CD4-positive, alpha-beta T cell treated with Interleukin-17A for 1 hour (primary cell): ENCODE measurements around the gene DCN.
"Not testable (repeated sequence)": the region's sequence is repeated elsewhere in the genome, so short reads cannot be mapped to it uniquely, and the experiment has no call there.

Experiments used
- DNase-seq: peaks from one replicate; pipeline ENCODE4 v3.0.0-alpha.2; 2020

The DCN gene, protein sequence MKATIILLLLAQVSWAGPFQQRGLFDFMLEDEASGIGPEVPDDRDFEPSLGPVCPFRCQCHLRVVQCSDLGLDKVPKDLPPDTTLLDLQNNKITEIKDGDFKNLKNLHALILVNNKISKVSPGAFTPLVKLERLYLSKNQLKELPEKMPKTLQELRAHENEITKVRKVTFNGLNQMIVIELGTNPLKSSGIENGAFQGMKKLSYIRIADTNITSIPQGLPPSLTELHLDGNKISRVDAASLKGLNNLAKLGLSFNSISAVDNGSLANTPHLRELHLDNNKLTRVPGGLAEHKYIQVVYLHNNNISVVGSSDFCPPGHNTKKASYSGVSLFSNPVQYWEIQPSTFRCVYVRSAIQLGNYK

DNA sequence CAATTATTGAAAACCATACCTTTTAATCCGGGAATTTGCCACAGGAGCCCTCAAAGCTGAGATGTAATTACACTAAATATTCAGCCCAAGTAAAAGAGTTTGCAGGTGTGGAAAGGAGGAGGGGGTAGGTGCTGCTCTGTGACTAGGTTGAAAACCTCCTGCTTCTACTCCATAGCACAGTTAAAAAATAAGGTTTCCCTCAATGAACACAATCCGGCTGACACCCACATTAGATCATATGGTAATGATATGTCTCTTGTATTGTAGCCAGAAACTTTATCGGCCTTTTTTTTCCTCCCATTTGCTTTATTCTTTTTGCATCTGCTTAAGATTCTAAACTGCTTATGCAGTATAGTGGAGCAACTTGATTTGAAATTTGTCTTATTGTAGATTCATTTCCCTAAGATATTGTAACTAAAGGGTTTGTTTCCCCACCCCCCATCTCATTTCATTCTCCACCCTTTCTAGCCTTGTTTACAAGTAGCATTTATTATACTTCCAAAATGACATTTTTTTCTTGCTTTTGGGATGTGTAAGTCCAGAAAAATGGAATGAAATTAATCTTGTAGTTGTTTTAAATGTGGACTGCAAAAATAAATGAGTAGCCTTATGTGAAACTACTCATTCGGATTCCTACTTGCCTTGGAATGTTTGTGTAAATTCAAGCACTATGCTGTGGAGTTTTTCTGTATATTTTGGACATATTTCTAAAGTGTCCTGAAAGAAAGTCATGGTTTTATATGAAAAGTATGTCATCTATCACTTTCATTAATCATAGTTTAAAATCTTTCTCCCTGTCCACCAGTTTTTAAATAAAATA, at the start of gene DCN:
TSS of gene DCN (minus strand) at position 182 of the 820 bp plus-strand sequence. CDS start 4,265 bp downstream, outside the sequence.
- DNase-seq: no peak

DNA sequence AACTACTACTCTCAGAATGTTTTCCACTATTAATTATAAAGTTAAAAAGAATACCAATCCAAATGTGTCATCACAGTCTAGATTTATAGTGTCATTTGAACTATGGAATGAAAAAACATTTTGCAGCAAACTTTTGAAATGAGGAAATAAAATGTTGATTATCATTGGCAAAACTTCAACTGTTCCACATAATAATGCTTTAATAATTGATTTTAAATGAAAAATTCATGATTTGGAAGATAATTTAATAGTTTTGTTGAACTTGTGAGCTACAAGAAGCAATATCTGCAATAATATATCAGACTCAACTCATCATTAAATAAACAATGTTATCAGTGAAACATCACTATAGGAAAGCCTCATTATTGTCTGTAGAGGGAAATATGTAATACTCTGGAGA, 48.2 kb upstream of the DCN start:
- no peak for DNase-seq

DNA sequence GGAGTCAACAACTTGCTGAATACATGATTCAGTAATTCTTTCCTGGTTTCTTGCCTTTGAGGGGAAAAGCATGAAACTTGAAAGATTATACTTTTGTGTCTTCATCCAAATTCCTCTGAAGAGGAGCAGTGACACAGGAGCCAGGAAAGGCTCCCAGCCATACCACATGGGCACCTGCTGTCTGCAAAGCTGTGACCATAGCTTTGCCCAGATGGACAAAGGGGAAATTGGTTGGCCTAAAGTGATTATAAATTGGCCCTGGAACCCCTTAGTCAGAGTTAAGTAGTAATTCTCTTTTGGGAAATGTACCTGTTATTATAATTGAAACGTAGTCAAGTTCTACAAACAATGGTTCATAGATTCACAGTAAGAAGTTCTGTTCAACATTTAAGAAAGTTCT, 44.3 kb upstream of the DCN start:
- no peak for DNase-seq

DNA sequence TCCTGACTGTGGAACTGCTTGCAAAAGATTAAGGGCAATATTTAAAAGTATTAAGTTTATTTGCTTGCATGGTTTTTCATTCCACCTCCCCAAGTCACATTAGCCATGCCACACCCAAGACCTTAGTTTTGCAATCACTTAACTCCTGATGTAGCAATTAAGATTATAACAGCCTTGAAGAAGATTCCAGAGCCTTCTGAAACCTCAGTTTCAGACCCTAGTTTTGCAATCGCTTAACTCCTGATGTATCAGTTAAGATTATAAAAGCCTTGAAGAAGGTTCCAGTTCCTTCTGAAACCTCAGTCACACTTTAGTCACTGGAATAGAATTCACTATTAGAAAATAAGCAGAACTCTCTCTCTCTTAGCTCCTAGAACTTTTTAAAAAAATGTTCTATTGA, 42.7 kb upstream of the DCN start:
- DNase-seq: no peak

DNA sequence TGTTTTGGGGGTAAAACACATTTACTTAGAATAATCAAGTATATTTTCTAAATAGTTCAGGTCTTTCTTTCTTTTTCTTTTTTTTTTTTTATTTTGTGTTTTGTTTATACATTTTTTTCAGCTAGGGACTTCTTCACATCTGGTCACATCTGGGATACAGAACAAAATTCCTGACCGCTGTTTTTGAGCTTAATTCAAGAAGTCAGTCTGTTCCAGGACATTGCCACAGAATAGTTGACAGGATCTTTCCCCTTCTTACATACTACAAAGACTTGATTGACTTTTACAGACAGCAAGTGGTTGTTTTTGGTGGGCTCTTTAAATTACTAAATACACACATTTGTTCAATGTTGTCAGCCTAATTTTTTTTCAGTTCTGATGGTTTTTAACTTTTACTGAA, 41.8 kb upstream of the DCN start:
- DNase-seq: no peak

DNA sequence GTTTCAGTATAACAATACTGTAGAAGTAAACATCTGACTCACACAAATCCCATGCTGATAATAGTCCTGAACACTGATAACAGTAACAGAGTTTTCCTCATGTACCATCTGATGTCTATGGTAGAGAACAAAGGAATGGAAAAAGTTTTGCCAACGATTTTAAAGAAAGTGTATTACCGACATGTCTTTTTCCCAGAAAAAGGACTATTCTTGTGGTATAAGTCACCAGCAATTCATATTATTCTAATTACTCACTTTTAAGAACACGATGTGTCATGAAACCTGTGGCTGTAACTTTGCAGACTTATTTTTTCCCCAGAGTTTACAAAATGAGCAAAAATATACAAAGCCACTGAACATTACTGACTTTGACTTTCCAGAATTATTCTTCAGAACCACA, 40.1 kb upstream of the DCN start:
- DNase-seq: no peak

DNA sequence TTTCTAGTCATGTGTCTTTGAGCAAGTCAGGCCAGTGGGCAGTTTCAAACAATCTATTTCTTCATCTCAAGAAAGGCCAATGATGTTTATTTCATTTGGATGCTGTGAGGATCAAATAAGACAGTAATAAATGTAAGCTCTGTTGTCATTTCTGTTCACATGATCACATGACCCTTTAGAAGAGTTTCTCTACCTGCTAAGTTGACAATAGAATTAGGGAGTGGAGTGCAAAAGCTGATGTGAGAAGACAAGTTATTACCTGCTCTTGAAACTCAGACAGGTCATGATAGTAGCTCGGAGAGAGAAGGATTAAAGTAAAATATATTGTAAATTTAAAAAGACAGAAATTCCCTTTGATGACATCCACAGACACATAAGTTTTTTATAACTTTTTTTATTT, 37.3 kb upstream of the DCN start:
- DNase-seq: no peak

DNA sequence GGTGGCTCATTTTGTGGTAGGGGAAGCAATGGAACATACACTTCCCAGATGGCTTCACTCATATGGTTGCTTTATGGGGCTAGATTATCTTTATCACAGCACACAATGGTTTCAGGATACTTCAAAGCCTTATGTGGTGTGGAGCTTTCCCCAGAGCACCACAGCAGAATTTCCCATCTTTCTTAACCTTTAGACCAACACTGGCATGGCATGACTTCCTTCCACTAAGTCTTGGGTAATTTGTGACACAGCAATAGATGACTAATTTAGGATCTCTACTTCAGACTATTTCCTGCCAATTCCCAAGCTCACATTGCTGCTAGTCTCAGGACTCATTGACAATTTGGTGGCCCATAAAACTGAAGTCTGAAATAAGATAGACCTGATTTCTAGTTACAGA, 36.9 kb upstream of the DCN start:
- DNase-seq: no peak

DNA sequence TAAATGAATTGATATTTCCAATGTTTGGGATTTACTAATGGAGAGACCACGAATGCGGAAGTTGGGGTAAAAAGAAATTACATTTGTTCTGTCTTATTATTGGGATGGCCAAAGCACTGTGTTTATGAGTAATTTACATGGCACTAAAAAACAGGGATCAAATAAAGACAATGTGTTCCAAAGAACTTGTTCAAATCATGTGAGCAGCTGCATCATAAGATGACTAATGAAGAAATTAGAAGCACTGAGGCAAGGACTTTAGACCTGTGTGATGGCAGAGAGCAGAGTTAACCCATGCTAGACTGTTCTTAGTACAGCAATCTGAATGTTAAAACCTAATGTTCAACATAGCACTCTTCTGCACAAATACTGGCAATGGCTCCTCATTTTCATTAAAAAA, 34.3 kb upstream of the DCN start:
- DNase-seq: no peak

DNA sequence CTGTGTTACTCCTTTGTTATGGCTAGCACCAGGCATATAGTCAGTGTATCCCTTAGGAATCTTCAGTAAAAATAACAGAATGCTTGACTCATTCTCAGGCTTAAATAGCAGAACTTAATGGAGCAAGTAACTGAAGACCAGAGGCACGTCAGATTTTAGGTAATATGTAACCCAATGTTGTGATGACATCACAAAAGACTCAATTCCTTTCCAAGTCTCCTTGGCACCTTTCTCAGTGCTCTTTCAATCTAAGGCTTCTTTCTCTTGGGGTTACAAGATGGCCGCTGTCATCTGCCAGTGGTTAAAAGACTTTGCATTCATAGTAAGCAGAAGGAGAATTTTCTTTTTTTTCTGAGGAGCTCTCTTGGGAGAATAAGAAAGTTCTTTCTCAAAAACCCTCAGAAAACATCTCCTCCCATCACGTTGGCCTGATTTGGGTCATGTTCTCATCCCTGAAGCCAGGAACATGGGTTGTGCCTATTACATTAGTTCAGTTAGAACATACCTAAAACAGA, 33.4 kb upstream of the DCN start:
- no peak for DNase-seq

DNA sequence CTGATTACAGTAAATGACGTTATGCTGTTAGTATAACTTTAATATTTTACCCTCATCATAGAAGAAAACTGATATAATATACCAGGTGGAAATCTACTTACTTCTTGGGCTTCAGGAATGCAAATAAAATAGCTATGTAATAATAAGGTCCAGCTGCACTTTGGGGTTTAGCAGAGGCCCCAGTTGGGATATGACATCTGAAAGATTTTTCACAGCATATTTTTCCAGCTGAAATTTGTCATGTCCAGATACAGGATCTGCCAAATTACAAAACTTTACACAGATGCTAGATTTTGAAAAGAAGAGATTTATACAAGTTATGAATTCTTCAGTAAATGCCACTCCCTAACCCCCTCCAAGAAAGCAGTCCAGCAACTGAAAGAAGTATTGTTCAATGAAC, 29.2 kb upstream of the DCN start:
- no peak for DNase-seq

DNA sequence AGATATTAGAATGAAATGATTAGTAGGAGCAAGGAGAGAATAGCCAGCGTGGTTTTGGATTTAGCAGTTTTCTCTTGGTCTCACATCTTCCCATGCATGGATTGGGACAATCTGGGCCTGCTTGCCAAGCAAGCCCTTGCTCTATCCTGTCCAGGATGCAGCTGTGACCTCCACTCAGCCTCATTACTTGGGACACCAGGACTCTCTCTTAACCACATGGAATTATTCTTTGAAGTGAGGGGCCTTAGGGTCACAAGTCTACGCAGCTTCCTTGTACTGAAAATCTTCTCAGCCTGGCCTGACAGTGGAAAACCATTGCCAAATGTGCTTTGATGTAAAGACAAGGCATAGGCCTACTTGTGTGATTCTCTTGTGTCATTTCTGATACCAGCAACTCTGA, 28.0 kb upstream of the DCN start:
- no peak for DNase-seq

DNA sequence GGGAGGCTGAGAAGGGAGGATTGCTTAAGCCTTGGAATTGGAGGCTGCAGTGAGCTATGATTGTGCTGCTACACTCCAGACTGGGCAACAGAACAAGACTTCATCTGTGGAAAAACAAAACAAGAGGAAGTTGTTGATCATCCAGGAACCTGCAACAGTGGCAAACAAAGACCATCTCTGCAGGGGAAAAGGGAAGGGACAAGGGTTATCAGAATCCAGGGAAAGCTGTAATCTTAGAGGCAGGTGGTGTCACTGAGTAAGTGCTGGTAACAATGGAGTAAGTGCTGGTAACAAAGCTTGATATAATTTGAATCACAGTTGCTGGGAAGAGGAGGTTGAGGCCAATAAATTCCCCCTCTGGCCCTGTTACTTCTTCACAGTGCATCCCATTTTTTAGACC, 27.5 kb upstream of the DCN start:
- DNase-seq: no peak

DNA sequence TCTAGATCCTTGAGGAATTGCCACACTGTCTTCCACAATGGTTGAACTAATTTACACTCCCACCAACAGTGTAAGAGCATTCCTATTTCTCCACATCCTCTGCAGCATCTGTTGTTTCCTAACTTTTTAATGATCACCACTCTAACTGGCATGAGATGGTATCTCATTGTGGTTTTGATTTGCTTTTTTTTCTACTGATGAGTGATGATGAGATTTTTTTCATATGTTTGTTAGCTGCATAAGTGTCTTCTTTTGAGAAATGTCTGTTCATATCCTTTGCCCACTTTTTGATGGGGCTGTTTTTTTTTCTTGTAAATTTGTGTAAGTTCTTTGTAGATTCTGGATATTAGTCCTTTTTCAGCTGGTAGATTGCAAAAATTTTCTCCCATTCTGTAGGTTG, 24.7 kb upstream of the DCN start:
- not testable (repeated sequence) for DNase-seq

DNA sequence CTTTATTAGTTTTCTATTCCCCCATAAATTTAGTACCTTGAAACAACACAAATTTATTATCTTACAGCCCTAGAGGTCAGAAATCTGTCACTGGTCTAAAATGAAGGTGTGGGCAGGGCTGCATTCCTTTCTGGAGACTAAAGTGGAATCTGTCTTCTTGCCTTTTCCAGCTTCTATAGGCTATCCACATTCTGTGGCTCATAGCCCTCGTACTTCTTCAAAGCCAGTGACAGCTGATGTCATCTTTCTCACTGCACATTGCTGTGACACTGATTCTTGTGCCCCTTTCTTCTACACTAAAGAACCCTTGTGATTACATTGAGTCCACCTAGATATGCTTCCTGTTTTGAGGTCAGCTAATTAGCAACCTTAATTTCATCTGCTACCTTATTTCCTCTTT, 23.2 kb upstream of the DCN start:
- no peak for DNase-seq

DNA sequence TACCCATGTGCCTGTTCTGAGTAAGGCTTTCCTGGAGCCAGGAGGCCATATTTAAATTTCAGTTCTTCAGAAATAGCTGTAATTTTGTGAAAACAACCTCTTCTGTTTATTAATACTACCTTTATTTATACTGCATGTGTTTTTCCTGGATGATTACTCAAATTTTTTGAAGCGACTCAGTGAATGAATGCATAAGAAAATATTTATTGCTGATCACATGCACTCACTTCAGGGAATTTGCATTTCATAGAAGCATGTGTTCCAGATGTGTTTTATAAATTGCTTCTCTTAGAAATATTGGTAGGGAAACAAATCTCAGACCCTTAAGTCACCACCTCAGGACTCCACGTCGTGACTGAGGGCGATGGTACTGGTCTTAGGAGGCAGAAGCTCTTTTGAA, 21.8 kb upstream of the DCN start:
- no peak for DNase-seq

DNA sequence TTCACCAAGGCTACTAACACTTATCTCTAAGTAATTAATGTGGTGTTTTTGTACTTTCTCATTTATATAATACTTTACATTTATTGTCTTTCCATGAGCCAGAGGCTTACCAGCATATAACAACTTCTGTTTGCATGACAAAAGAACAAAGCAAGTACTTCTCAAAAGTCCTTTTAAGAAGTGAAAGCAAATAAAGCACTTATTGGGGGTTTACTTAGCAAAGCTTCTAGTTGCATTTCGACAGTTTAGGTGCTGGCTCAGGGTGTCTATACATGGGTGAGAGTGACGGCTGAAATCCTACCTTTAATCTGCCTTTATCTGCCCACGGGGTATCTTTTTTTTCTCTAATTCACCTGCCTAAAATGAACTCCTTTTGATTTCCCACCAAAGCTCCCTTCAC, 21.0 kb upstream of the DCN start:
- DNase-seq: no peak

DNA sequence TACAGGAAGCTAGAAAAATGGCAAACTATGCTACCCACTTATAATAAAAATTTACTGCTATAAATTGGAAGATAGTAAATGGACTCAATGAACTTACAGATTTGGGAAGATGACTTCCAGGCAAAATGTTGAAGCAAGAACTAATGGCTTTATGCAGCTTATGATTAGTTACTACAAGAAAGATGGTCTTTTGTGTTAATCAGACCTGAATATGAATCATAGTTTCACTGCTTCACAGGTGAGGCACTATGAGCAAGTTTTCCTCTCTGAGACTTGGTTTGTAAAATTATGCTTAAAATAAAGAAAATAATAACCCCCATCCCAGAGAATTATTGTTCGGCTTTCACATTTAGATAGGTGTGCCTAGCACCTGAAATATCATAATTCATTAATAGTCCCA, 19.8 kb upstream of the DCN start:
- DNase-seq: no peak

DNA sequence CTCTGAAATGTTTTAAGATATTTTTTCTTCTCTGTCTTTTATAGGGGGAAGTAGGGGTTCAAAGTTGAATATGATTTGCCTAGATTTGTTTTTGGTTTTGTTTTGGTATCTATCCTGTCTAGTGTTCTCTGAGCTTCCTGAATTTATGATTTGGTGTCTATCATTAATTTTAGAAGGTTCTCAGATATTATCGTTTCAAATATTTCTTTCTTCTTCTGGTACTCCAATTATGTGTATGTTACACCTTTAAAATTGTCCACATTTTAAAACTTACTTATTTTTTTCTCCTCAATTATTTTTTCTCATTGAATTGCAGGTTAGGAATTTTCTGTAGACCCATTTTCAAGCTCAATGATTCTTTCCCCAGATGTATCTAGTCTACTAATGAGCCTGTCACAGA, 13.8 kb upstream of the DCN start:
- DNase-seq: no peak

DNA sequence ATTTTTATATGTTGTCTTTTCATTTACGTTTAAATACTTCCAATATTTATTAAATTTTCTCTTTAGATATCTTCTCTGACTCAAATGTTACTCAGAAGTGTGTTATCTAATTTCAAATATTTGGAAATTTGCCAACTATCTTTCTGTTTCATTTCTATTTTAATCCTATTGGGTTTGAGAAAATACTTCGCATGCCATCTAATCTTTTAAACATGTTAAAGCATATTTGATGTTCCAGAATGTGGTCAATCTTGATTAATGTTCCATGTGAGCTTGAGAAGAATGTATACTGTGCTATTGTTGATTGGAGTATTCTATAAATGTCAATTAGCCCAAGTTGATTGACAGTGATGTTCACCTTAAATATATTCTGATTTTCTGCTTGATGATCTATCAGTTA, 11.9 kb upstream of the DCN start:
- DNase-seq: no peak

DNA sequence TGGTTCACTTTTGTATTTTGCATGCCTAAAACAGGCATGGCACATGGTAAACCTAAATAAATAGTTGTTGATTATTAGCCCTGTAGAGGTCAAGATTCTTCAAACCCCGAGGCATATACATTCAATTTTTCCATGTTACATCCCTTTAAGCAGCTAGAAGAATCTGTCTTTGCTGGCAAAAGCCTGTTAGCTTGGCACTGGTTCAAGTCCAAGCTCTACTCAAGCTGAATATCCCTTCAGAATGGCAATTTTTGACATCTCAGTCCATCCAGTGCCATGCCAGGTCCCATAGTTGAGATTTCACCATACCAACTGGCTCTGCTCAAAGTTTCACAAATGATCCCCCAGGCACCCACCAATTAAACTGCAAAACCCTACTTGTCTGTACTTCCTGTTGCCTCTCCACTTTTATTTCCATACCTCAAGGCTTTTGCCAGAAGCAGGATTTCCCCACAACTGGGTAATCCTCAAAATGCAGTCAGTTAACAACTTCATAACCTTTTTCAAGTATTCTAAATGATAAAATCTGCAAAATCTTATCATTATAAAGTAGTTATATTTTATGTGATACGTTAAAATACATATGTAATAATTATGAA, 9.0 kb upstream of the DCN start:
- no peak for DNase-seq

DNA sequence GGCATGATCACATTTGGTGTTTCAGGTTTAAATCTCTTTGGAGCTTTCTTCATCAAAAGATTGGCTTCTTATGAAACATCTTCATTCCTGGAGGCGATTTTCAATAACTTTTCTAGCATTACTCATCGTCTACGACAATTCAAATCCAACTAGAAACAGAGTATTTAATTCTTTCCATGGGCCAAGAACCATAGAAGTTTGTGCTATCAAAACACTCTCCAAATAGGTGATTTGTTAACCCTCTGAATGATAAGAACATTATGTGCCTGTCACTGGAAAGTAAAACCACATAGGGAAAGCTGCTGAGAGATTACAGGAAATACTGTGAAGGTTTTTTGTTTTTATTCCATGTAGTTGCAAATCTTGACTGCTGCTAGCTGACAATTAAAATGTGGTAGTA, 6.9 kb upstream of the DCN start:
- no peak for DNase-seq

DNA sequence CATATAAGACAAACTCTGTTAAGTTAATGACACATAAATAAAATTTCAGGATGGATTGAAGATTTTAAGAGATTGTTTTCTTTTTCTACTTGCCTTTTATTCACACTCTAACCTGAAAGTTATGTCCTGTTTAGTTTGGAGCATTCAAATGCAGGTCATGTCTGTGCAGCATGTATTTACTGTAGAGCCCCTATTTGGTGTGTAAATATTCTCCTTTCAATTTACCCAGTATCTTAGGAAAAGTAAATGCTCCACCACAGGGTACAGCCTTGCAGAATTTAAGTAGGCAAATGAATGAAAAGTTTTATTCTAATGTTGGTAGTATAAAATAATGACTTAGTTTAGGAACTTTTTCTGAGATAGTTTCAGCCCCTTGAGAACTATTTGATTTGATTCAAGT, 6.2 kb upstream of the DCN start:
- DNase-seq: no peak

DNA sequence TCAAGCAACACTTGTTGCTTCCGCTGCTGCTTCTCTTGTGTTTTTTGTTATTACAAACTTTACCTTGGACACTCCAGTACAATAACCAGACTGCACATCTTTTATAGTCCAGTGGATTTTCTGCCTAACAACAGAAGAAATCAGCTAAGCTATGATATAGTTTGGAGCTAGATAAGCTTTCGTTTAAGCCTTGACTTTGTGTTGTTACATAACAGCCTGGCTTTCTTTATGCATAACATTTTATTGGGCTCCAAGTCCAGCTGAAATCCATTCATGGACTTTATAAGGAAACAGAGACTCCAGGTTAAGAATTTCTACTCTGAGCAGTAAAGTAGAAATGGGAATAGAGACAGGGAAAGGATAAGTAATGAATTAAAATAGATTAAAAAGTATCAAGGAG, 3.5 kb upstream of the DCN start:
- DNase-seq: no peak
